ENCODE data around the gene ARID1A.

- TF ChIP-seq EZH2phosphoT487 (IDR thresholded peaks at IDR 0.05) (no peak), EZH2 (IDR thresholded peaks at IDR 0.05) (no peak), CTCF (IDR thresholded peaks at IDR 0.05) (no peak)
These were observed 37.6 kb downstream of the ARID1A start for GRCh38 chr1:26733392-26733791.

All from neural progenitor cell (in vitro differentiated cells).